OCI-LY3 (cell line): Measurements from ENCODE around the gene FAM184B.

Experiments
- H2AFZ ChIP-seq: fragments of 200-600, 300-600 bp; shearing (Covaris generic); 2 replicates; pipeline ENCODE4 v1.6.0; 2014; ENCODE audit warnings: antibody characterized with exemption, low read depth, low read length
- H3K27ac ChIP-seq: fragments of 200-600, 300-600 bp; sonication (generic); 2 replicates; pipeline ENCODE4 v1.5.1; 2014; ENCODE audit warnings: mild to moderate bottlenecking, low read length, moderate library complexity, mixed read lengths
- H3K27me3 ChIP-seq: fragments of 200-600, 300-600 bp; sonication (generic); 2 replicates; pipeline ENCODE4 v1.6.1; 2014; ENCODE audit warnings: low read depth, low read length, mixed read lengths
- H3K36me3 ChIP-seq: fragments of 200-600, 300-600 bp; sonication (generic); replicated peaks from 2 replicates; pipeline ENCODE3; 2014; ENCODE audit warnings: low read depth, low read length, mixed read lengths
- H3K4me1 ChIP-seq: fragments of 300-600, 200-600 bp; sonication (generic); 2 replicates; pipeline ENCODE4 v1.6.1; 2014; ENCODE audit warnings: low read length, mixed read lengths
- H3K4me2 ChIP-seq: fragments of 200-600, 300-600 bp; sonication (generic); 2 replicates; pipeline ENCODE4 v1.6.1; 2014; ENCODE audit warnings: low read length, mixed read lengths
- H3K4me3 ChIP-seq: fragments of 300-600, 200-600 bp; sonication (generic); 2 replicates; pipeline ENCODE4 v1.5.1; 2014; ENCODE audit warnings: antibody characterized with exemption, mild to moderate bottlenecking, low read length, moderate library complexity
- H3K79me2 ChIP-seq: fragments of 300-600, 200-600 bp; shearing (Covaris generic); 2 replicates; pipeline ENCODE4 v1.6.1; 2014; ENCODE audit warnings: mild to moderate bottlenecking, low read length, mixed read lengths
- H3K9ac ChIP-seq: fragments of 300-600, 200-600 bp; shearing (Covaris generic); 2 replicates; pipeline ENCODE4 v1.6.0; 2014; ENCODE audit warnings: mild to moderate bottlenecking, low read length, moderate library complexity
- H3K9me3 ChIP-seq: fragments of 200-600, 300-600 bp; shearing (Covaris generic); 2 replicates; pipeline ENCODE4 v1.6.1; 2014; ENCODE audit warnings: low read length, mixed read lengths; ENCODE audit not compliant: insufficient read depth
- H4K20me1 ChIP-seq: fragments of 200-600, 300-600 bp; sonication (generic); 2 replicates; pipeline ENCODE4 v1.6.1; 2016; ENCODE audit warnings: low read length, mixed read lengths; ENCODE audit not compliant: insufficient read depth
- EZH2phosphoT487 ChIP-seq: fragments of 200-600 bp; shearing (Covaris generic); IDR thresholded peaks from 2 replicates; pipeline ENCODE4 v1.6.1; 2018; ENCODE audit warnings: antibody characterized with exemption, mixed run types, low read depth
- TF ChIP-seq, protein P1 (sequence below): fragments of 200-600, 300-600 bp; sonication (generic); IDR thresholded peaks from 2 replicates; pipeline ENCODE4 v1.5.1; 2014; ENCODE audit warnings: antibody characterized with exemption, low read length, low read depth

FAM184B gene

DNA sequence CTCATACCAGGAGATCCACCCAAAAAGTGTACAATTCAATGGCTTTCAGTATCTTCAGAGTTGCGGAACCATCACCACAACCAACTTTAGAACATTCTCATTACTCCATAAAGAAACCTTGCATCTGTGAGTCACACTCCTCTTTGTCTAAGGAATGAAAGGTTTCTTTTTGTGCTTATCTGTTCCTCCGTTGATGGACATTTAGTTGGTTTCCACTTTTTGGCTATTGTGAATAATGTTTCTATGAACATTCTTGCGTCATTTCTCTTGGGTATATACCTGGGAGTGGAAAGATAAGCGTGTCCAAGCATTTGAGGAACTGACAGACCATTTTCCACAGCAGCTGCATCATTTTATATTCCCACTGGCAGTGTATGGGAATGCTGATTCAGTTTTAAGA lies 10.6 kb downstream of the FAM184B start:
- H3K4me2 ChIP-seq, result no peak overlapping the region
- TF ChIP-seq, protein P1, sequence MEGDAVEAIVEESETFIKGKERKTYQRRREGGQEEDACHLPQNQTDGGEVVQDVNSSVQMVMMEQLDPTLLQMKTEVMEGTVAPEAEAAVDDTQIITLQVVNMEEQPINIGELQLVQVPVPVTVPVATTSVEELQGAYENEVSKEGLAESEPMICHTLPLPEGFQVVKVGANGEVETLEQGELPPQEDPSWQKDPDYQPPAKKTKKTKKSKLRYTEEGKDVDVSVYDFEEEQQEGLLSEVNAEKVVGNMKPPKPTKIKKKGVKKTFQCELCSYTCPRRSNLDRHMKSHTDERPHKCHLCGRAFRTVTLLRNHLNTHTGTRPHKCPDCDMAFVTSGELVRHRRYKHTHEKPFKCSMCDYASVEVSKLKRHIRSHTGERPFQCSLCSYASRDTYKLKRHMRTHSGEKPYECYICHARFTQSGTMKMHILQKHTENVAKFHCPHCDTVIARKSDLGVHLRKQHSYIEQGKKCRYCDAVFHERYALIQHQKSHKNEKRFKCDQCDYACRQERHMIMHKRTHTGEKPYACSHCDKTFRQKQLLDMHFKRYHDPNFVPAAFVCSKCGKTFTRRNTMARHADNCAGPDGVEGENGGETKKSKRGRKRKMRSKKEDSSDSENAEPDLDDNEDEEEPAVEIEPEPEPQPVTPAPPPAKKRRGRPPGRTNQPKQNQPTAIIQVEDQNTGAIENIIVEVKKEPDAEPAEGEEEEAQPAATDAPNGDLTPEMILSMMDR, result no peak
- TF ChIP-seq EZH2phosphoT487, result no peak
- H3K79me2 ChIP-seq, result no peaks in the 10 kb centered on the region
- H3K4me1 ChIP-seq, result no peaks in the 10 kb centered on the region
- no peaks in the 10 kb centered on the region for H3K9me3 ChIP-seq
- no peaks in the 10 kb centered on the region for H3K36me3 ChIP-seq
- no peak overlapping the region for H3K27ac ChIP-seq
- H2AFZ ChIP-seq, result no peak overlapping the region
- H3K9ac ChIP-seq, result no peak overlapping the region
- no peaks in the 10 kb centered on the region for H3K27me3 ChIP-seq
- no peaks in the 10 kb centered on the region for H4K20me1 ChIP-seq
- H3K4me3 ChIP-seq, result no peak overlapping the region

DNA sequence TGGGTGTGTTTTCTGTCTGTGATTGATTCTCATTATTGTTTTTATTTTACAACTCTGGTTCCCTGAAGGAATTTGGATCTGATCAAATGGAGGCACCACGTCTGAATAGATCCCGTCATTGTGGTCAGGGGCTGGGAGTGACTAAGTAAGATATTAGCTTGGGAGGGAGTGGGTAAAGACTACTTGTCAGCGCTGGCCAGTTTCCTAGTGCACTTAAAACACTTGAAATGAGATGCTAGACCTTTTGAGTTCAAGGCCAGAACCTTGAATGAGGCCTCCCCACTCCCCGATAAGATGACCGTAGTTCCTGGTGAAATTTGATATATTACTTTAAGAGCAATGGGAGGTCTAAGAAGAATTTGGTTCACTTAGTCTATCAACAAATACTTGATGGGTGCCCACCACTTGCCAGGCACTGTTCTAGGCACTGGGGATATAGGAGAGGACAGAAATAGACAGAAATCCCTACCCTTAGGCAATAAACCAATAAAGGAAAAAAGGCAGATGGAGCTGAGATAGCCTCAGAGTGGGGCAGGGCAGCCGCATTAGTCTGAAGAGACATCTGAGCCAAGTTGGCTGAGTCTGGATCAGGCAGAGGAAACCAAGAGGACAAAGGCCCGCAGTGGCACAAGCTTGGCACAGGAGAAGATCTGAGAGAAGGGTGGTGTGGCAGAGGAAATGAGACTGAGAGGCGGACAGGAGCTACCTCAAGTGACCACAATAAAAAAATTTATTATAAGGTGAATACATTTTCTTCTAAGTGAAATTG lies 11.8 kb downstream of the FAM184B start:
- no peak overlapping the region for H2AFZ ChIP-seq
- H3K9ac ChIP-seq, result no peak overlapping the region
- H3K27ac ChIP-seq, result no peak overlapping the region
- no peak overlapping the region for H3K4me3 ChIP-seq
- H4K20me1 ChIP-seq, result no peaks in the 10 kb centered on the region
- H3K79me2 ChIP-seq, result no peaks in the 10 kb centered on the region
- H3K4me2 ChIP-seq, result no peak overlapping the region
- H3K9me3 ChIP-seq, result no peaks in the 10 kb centered on the region
- H3K27me3 ChIP-seq, result no peaks in the 10 kb centered on the region
- H3K4me1 ChIP-seq, result no peaks in the 10 kb centered on the region
- TF ChIP-seq EZH2phosphoT487, result no peak
- TF ChIP-seq, protein P1, result no peak
- no peaks in the 10 kb centered on the region for H3K36me3 ChIP-seq

DNA sequence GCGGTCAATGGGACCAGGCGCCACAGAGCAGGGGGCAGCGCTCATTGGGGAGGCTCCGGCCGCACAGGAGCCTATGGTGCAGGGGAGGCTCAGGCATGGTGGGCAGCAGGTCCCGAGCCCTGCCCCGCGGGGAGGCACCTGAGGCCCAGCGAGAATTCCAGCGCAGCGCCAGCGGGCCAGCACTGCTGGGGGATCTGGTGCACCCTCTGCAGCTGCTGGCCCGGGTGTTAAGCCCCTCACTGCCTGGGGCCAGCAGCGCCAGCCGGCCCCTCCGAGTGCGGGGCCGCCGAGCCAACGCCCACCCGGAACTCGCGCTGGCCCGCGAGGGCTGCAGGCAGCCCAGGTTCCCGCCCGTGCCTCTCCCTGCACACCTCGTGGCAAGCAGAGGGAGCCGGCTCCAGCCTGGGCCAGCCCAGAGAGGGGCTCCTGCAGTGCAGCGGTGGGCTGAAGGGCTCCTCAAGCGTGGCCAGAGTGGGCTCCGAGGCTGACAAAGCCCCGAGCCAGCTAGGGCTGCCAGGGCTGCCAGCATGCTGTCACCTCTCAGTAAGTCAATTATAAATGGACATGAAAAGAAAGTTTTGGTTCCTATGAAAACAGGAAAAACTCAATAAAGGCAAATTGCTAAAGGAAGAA lies 14.5 kb downstream of the FAM184B start:
- H3K9me3 ChIP-seq, result no peaks in the 10 kb centered on the region
- no peak for TF ChIP-seq EZH2phosphoT487
- TF ChIP-seq, protein P1, result no peak
- no peaks in the 10 kb centered on the region for H3K27me3 ChIP-seq
- H3K27ac ChIP-seq, result no peak overlapping the region
- no peak overlapping the region for H2AFZ ChIP-seq
- H3K4me3 ChIP-seq, result no peak overlapping the region
- no peaks in the 10 kb centered on the region for H3K36me3 ChIP-seq
- H3K9ac ChIP-seq, result no peak overlapping the region
- H4K20me1 ChIP-seq, result no peaks in the 10 kb centered on the region
- H3K4me1 ChIP-seq, result no peaks in the 10 kb centered on the region
- H3K79me2 ChIP-seq, result no peaks in the 10 kb centered on the region
- H3K4me2 ChIP-seq, result no peak overlapping the region

DNA sequence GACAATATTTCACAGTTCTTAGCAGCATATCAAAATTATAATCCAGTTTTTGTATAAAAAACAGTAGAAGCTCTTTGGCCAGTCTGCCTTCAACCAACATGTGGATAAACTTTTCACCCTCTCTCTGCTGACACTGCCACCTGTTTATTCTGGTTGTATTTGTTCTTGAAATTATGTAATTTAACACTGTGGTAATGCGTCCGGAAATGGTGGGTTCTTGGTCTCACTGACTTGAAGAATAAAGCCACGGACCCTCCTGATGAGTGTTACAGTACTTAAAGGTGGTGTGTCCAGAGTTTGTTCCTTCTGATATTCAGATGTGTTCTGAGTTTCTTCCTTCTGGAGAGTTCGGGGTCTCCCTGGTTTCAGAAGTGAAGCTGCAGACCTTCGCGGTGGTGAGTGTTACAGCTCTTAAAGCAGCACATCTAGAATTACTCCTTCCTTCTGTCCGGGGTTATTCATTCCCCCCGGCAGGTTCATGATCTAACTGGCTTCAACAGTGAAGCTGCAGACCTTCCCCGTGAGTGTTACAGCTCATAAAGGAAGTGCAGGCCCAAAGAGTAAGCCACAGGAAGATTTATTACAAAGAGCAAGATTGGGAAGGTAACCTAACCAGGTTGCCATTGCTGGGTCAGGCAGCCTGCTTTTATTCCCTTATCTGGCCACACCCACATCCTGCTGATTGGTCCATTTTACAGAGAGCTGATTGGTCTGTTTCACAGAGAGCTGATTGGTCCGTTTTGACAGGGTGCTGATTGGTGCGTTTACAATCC lies 15.7 kb downstream of the FAM184B start:
- H3K4me2 ChIP-seq, result no peak overlapping the region
- no peaks in the 10 kb centered on the region for H3K4me1 ChIP-seq
- no peak overlapping the region for H2AFZ ChIP-seq

More for the DNA sequence above, 15.7 kb downstream of the FAM184B start:
- TF ChIP-seq, protein P1, result no peak
- TF ChIP-seq EZH2phosphoT487, result no peak
- Histone ChIP-seq H3K79me2 (no peaks in the 10 kb centered on the region), H3K36me3 (no peaks in the 10 kb centered on the region), H4K20me1 (no peaks in the 10 kb centered on the region), H3K27me3 (no peaks in the 10 kb centered on the region), H3K9ac (no peak overlapping the region), H3K9me3 (no peaks in the 10 kb centered on the region), H3K27ac (no peak overlapping the region), H3K4me3 (no peak overlapping the region)
